CD4-positive, alpha-beta T cell treated with Interleukin-1 beta for 1 hour (primary cell): ENCODE data around the gene MORC3.

ENCODE experiments used
- DNase-seq, 2 donors: peaks; one replicate each; pipeline ENCODE4 v3.0.0-alpha.2; 2020 to 2022

MORC3 gene

GRCh38 chr21:36425286-36425685 lies 105.3 kb downstream of the MORC3 start:
- no peak for DNase-seq
